SHP77 (cell line): ENCODE data around the gene ARMC12.
"Not testable (repeated sequence)": the region's sequence is repeated elsewhere in the genome, so short reads cannot be mapped to it uniquely, and the experiment has no call there.

Source experiments
- DNase-seq, 2 experiments: peaks; one replicate each; lab custom pipeline; 2025; lab: John Stamatoyannopoulos, UW

The ARMC12 gene

DNA sequence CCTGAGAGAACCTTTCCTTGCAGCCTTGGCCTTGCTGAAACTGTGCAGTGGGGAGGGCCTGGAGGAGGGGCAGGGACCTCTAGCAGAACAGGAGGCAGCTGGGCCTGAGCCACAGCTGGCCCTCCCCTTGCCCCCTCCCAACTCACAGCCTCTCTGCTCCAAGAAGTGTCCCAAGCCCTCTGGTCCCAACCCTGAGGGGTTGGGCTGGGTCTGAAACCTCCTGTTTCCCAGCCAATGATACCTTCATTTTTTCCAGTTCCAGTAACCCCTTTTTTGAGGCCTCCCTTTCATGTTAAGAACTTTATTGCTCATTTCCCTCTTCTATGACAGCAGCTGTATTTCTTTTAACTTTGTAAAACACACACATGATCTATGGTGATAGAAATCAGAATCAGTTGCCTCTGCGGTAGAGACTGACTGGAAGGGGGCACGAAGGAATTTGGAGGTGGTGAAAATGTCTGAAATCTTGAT, 17.9 kb upstream of the ARMC12 start:
- DNase-seq, result no peak

DNA sequence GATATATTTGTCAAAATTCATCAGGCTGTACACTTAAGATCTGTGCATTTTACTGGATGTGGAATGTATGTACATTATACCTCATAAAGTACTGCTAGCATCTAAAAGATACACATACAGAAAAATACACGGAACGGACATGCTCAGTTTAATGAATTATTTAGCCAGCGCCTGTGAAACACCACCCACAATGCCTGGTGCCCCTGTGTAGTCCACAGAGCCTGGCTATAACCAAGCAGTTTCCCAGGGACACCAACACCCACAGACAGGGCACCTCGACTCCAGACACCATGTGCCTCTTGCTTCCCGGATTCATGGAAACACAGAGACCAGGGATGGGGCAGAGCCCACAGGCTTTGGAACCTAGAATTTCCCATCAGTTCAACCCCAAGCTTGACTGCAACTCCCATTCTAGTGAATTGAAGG, 17.4 kb upstream of the ARMC12 start:
- no peak for DNase-seq

DNA sequence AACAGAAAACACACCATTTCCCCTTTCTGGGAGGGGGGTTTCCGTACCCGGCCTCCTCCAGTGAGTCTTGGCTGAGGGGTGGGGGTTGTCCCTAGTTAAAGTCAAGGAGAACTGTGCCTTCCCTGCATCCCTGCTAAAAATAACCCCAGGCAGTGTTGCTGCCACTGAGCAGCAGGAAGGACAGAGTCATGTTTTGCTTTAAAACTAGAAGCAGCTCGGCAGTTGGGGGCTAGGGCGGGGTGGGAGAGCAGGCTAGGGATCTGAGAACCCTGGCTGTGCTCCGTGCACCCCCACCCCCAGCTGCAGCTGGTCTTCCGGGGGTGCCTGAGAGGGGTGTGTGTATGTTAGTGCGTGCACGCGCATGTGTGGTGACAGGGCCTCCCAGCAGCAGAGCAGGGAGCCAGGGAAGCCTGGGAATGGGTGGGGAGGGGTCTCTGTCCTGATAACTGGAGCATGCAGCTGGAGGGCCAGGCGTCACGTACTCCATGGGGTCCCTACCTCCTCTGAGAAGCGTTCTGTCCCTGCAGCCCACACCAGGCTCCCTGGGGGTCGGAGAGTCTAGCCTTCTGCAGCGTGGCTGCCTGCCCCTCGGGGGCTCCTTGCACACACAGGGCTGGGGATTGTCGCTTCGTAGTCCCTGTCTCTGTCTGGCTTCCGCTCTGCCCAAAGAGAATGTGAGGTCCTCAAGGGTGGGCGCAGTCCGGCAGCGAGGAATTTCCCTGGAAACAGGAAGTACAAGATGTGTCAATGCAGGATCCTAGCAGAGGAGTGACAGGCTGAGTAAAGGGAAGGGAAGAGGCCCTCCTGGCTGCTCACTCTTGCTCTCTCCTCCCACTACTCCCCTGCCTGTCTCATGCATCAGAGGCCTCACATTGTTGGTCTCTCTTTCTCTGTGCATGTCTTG, 16.8 kb upstream of the ARMC12 start:
- no peak for DNase-seq

DNA sequence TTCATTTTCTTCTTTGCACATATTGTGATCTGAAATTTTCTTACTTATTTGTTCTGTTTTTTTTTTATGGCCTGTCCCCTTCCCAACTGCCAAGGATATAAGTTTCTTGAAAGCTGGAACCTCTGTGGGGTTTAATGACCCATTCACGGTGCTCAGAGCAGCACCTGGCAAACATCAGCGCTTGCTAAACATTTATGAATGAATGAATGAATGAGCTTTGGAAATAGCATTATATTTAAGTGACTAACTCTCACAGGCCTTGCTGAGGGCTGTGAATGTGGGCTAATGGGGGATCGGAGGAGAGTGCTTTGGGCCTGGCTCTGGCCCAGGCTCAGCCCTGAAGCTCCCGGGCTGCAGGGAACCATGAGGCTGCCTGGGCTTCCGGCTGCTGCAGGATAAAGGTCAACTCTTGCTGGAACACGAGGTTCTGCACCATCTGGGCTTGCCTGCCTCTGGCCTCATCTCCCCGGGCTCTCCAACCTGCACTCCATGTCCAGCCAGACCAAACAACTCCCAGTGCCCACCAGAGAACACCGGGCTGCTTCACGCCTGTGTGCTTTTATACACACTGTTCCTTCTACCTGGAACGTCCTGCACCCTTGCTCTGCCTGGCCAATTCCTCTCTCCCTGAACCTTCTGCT, 14.6 kb upstream of the ARMC12 start:
- DNase-seq, result no peak

DNA sequence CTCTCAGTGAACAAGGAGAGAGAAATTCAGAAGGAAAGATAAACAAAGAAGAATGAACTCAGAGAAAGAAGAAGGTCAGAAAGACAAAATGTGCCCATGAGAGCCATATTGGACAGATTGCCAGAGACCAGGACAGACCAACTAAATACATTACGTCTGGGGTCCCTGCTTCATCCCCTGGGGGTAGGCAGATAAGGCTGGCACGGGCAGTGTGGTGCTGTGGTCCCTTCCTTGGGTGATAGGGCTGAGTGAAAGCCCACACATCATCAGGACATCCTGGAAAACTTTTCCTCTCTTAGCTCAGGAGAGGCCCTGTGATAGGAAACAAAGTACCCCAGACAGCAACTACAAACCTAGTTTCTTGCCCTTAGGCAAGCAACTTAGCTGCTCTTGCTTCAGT, 13.2 kb upstream of the ARMC12 start:
- DNase-seq, result no peak

DNA sequence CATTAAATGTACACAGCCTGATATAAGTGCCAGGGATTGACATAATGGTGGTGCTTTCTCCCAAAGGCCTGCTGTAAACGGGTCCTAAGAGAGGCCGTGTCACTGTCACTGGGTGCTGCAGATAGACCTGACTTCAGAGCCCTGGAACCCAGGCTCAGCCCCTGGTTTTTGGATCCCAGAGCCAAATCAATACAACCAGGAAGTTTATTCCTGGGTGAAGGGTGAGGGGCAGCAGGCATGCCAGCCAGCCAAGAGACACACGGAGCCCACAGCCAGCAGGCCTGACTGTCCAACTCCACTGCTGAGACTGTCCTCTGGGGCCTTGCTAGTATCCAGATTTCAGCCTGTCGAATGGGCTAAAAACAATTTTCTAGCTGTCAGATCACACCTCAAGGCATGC, 12.8 kb upstream of the ARMC12 start:
- DNase-seq, result no peak

DNA sequence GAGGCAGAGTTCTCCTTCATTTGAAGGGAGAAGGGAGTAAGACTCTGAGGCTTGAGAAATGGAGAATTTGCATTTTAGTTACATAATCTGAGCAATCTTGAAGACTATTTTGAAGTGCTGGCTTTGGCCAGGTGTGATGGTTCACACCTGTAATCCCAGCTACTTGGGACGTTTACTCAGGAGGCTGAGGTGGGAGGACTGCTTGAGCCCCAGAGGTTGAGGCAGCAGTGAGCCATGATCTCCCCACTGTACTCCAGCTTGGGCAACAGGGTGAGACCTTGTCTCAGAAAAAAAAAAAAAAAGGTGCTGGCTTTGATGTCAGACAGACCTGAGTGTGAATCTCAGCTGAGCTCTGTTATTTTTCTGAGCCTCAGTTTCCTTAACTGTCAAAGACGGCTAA, 12.4 kb upstream of the ARMC12 start:
- no peak for DNase-seq

DNA sequence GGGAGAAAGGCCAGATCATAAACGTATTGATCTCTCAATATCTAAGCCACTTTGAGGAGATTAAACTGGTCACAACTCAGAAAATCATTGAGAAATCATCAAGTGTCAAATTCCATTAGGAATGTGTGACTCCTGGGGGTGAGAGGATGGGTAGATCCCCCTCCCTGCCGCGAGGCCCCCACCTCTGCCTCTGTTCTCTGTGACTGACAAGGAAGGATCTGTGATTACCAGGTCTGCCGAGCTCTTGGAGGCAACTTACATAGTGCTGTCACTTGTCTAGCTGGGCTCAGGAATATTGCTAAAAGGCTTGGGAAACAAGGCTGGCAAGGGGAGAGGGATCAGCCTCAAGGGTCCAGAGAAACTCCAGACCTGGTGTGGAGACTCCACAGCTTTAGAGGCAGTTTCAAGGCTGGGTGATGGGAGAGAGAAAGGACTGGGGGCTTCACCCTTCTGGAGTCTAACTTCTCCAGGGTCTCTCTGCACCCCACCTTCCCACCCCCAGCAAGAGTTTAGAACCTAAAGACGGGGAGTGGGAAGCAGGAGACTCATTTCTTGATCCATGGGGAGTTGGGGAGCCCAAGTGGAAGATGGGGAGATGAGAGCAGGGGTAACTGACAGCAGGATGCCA, 11.6 kb upstream of the ARMC12 start:
- DNase-seq, result no peak

DNA sequence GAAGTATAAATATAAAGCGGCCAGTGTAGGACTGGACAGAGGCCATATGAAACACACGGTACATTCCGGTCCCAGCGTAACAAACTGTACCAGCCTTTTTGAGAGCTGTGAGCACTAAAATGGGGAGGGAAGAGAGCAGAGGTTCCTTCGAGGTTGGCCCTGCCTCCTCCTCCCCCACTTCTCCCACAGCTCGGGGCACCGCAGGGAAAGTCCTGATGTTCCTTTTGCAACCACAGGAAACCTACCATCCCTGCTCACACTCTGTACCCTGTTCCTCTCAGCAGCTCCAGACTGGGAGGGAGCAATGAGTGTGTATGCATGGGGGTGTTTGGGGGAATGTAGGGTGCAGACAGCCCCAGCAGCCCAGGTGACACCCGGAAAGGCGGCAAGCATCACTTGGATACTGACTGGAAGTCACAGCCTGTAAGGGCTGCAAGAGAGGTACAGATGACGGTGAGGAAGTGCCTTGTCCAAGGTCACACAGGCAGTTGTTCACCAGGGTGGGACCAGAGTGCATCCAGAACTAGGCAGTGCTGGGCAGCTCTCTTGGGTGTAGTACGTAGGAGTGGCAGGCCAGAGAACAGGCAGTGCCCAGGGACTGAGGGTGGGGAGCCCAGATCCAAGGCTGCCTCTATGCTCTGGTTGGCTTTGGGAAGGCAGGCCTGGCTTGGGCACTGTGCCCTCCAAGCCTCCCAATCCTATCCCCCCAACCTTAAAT, 11.0 kb upstream of the ARMC12 start:
- DNase-seq, result no peak

DNA sequence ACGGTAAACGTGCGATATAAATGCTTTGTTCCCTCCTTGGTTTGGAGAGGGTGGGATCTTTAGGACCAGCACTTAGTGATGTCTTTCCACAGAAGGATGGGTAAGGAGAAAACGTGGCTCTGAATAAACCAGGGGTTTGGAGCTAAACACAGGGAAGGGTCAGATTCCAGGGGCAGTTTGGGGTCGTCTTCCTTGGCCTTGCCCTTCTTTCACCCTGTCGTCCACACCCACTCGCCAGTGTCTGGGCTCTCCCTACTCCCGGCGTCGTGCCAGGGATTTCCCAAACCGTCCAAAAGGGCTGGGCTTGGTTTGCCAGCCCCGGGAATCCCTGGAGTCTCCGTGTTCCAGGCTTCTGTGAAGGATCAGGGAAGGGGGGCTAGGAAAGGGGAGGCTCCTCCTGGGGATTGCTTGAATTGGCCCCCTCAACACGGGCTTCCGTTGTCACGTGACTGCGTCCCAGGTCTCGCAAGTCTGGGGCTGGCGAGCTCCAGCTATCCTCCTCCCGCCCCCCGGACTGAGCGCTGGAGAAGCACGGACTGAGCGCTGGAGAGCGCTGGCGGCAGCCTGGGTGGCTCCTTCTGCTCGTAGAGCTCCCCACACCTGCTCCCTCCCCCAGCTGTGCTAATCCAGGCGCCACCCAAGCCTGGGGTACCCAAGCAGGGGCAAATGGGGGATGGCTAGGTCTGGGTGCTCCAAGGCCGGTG, 9.4 kb upstream of the ARMC12 start:
- DNase-seq, result peak; percentile 79 to 87

DNA sequence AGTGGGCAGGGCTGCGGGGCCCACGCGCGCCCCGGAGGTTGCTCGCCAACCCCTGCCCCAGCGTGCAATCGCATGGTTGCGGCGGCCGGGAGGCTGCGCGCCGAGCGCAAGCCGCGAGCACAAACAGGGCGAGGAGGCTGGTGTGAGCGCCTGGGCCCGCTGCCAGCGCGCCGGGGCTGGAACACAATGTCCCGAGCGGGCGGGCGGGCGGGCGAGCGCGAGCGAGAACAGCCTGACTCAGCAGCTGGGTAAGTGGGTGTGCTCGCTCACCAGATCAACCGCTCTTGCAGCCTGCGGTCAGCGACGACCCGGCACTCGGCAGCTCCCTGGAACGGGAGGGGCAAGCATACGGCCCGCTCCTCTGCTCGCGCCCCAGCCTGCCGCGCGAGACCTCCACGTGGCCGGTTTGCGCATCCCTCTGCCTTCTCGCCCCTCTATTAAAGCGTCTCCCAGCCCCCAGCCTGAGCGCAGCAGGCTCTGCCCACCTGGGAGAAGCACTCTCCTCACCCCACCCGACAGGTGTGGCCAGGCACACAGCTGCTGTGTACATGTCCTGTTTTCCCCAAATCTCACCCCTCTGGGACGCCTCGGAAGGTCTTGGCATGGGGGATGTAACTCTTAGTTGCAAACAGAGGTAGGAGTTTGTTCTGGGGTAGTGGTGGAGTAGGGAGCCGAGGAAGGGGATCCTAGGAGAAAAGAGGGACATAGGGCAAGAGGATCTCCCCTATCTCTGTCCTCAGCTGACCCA, 8.7 kb upstream of the ARMC12 start:
- DNase-seq, result peak; percentile 76 to 81

DNA sequence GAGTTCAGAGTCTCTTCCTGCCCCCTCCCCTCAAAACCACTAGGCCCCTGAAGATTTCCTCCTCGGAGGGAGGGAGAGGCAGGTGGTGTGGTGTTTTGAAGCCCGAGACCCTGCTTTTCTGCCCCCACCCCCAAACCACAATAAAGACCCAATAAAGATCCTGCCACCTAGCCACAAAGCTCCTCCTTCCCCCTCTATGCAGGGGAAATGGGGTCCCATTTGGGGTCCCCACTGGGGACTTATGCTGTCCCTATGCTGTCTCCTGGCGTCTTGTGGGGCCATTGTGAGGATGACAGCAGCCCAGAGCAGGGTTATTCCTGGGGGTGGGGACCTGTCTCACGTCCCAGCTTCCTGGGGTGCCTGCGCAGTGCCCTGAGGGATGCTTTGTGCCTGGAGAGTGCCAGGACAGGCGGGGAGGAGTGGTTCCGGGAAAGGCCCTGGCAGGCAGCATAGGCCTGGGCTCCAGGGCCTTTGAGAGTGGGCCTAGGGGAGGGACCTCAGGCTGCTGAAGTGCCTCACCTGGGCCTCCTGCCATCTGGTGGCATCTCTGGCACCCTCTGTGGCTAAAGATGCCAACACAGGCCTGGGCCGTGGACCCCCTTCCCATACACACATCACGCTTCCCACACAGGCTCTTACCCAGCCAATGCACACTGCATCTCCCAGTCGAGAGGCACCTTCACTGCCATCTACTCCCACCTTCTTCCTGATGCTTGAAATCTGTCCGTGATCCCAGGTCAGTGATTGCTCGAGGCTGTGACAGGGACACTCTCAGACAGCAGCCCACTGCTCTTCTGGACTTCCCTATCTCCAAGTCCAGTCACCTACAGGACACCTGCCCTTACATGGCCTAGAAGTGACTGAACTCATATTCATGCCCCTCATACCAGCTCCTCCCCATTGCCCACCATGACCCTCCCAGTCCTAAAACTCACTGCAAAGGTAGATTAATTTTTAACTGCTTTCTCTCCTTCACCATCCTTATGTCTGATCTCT, 7.9 kb upstream of the ARMC12 start:
- DNase-seq, result no peak

DNA sequence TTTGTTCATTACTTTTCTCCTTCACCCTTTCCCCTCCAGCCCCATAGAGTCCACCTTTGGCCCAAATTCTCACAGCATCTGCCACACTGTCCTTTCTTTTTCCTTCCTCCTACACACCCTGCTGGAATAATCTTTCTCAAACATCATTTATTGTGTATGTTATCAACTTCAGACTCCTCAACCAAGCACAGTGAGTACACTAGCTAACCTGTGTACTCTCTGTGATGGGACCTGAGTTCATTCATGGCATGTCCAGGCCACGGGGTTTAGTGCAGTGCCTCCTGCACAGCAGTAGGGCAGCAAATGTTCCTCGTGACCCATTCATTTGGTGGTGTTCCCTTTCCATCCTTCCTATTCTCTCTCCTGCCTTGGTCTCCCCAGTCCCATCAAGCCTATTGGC, 7.1 kb upstream of the ARMC12 start:
- DNase-seq, result no peak

DNA sequence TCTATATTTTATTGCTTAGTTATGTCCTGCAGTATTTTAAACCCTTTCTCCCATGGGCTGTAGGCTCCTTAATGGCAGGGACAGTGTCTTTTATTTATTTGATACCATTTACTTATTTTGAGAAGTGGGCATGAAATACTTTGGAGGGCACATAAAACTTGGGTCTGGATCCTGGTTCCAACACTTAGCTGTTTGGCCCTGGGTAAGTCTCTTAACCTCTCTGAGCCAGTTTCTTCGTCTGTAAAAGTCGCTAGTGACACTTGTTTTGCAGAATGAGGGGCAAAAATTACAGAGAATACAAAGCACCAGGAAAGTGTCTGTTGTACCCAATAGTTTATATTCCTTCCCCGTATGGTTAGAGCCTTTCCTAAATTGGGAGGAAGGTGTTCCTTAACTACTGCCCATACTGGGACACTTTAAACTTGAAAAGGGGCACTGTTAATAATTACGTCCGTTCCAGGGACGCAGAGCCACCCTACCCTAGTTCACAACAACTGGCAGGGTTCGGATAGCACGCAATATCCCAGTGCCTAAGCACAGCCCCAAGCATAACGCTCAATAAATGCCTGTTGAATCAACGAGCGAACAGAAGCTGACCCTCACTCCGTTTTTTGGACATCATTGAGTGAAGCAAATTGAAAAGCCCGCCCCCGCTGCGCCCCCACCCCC, 6.0 kb upstream of the ARMC12 start:
- DNase-seq, result no peak

DNA sequence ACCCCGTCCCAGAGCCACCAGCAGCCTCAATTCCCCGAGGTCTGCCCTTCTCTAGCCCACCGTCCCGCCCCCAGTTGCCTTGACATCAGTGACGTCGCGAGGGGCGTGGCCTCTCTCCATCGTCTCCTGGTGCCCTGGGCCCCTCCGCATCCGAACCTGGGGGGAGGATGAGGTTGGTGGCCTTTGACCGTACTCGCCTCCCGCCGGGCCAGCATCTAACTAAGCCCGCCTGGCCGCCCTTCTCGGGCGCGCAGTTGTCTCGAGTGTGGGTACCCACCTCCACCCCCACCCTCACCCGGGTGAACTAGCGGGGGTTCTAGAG, 5.5 kb upstream of the ARMC12 start:
- peak; percentile 75 to 82 for DNase-seq

DNA sequence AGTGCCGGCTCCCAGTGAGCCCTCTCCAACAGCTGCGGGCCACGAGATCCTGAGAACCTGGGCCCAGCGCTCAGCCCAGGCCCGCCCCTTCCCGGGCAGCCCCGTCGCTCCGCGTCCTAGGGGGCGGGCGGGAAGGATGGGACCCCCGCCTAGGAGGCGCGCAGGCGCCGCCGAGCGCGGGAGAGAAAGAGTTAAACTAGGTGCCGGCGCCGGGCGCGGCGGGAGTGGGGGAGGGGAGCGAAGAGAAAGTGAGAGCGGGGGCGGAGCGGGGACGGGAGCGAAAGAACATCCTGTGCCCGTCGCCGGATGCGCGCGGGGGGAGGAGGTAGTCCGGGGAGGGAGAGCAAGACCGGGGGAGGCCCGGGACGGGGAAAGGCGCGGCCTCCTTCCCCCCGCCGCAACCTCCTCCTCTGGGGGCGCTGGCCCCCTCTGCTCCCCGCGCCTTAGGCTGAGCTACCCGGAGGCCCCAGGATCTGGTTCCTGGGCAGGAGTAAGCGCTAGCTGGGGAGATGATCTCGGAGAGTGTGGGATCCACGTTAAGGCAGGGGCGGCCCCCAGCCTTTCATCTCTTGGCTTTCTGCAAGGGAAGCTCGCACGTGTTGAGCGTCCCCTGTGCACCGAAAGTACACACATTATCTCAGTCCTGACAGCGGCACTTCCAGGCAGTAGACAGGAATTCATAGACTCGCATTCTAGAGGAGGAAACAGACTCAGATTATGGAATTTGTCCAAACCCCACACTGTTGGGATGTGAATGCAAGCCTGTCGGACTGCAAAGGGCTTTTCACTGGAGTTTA, 4.9 kb upstream of the ARMC12 start:
- peak; percentile 62 to 70 for DNase-seq

DNA sequence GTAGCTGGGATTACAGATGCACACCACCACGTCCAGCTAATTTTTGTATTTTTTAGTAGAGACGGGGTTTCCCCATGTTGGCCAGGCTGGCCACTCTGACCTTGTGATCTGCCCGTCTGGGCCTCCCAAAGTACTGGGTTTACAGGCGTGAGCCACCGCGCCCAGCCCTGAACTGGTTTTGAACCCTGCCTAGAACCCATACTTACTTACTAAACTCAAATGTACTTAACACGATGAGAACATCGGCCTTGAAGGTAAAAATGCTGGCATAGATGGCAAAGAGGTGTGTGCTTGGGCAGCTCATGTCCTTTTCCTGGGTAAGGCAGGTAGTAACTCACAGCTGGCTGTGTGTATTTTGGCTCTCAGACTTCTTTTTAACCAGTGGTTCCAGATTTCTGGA, 3.2 kb upstream of the ARMC12 start:
- no peak for DNase-seq

DNA sequence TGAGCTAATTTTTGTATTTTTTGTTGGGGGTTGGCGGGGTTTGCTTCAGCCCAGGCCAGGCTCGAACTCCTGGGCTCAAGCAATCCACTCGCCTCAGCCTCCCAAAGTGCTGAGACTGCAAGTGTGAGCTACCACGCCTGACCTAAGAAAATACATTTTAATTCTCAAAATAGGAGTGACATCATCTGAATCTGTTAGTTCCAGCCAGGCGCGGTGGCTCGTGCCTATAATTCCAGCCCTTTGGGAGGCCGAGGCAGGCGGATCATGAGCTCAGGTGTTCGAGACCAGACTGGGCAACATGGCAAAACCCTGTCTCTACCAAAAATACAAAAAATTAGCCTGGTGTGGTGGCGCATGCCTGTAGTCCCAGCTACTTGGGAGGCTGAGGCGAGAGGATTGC, 2.5 kb upstream of the ARMC12 start:
- DNase-seq, result not testable (repeated sequence)
